HepG2 (cell line): ENCODE measurements around the gene IL1RAP. TPM values are rescaled to one million over a fixed set of nuclear protein-coding genes. Genes with fewer than 3 reads are reported as not detected.

Experiments
- HNRNPUL1 ChIP-seq: fragments of 200-400 bp; formaldehyde crosslinking; IDR thresholded peaks from 2 replicates; pipeline ENCODE4 v1.6.1; 2017; ENCODE audit warnings: low read depth, mild to moderate bottlenecking, low read length, moderate library complexity
- JUN ChIP-seq: sonication (generic); formaldehyde crosslinking; IDR thresholded peaks from 2 replicates; pipeline ENCODE4 v1.4.0; 2020; ENCODE audit warnings: mild to moderate bottlenecking, missing genetic modification reagents
- MNT ChIP-seq: fragments of 450-650 bp; IDR thresholded peaks from 2 replicates; pipeline ENCODE4 v1.6.1; 2016
- PHB2 ChIP-seq: fragments of 450-650 bp; IDR thresholded peaks from 2 replicates; pipeline ENCODE4 v1.6.1; 2018; ENCODE audit not compliant: partially characterized antibody
- PTBP1 ChIP-seq: fragments of 200-400 bp; formaldehyde crosslinking; IDR thresholded peaks from 2 replicates; pipeline ENCODE4 v1.6.1; 2018; ENCODE audit warnings: low read length, low read depth; ENCODE audit not compliant: poor library complexity, severe bottlenecking
- TERF1 ChIP-seq: sonication (generic); formaldehyde crosslinking; IDR thresholded peaks from 2 replicates; pipeline ENCODE4 v1.8.0; 2022; ENCODE audit warnings: mild to moderate bottlenecking, missing genetic modification reagents, moderate library complexity
- ZKSCAN5 ChIP-seq: sonication (generic); formaldehyde crosslinking; IDR thresholded peaks from 2 replicates; pipeline ENCODE4 v1.5.1; 2020; ENCODE audit warnings: mild to moderate bottlenecking, missing genetic modification reagents
- ZNF382 ChIP-seq: sonication (generic); formaldehyde crosslinking; IDR thresholded peaks from 2 replicates; pipeline ENCODE4 v1.5.0; 2020; ENCODE audit warnings: missing genetic modification reagents, mild to moderate bottlenecking, borderline replicate concordance
- ZNF556 ChIP-seq: sonication (generic); formaldehyde crosslinking; IDR thresholded peaks from 2 replicates; pipeline ENCODE4 v1.4.0; 2020; ENCODE audit warnings: mild to moderate bottlenecking, missing genetic modification reagents, borderline replicate concordance
- ZNF577 ChIP-seq: sonication (generic); formaldehyde crosslinking; IDR thresholded peaks from 2 replicates; pipeline ENCODE4 v1.4.0; 2020; ENCODE audit warnings: mild to moderate bottlenecking, low read depth, missing genetic modification reagents, borderline replicate concordance
- ZSCAN30 ChIP-seq: sonication (generic); formaldehyde crosslinking; IDR thresholded peaks from 2 replicates; pipeline ENCODE4 v1.5.0; 2020; ENCODE audit warnings: mild to moderate bottlenecking, missing genetic modification reagents
- polyA plus RNA-seq, 8 experiments: library from polyadenylated mRNA; depleted of rRNA in 3 of 8; stranded (reverse) in 7 of 8; unstranded in 1 of 8; fragments of >200 nt; fragmentation: Illumina TruSeq in 4 of 8; extraction: Trizol in 4 of 8; gene quantifications; 2 replicates each; pipeline versions ENCODE4 v1.2.1 to v1.2.3, GENCODE V29; 2011 to 2016; ENCODE audit warnings: low read depth in 4 of 8, missing spikeins in 1 of 8, mixed read lengths in 1 of 8; ENCODE audit not compliant: insufficient read depth in 1 of 8
- total RNA-seq, 5 experiments: library from RNA; depleted of rRNA; stranded (reverse); fragments of >200 nt; fragmentation: Illumina TruSeq; extraction: Trizol; gene quantifications; 2 replicates each; pipeline ENCODE4 v1.2.3, GENCODE V29; 2016; ENCODE audit warnings: low read depth in 1 of 5
- TF ChIP-seq, protein P1 (sequence below): sonication (generic); formaldehyde crosslinking; IDR thresholded peaks from 2 replicates; pipeline ENCODE4 v1.4.0; 2020; ENCODE audit warnings: mild to moderate bottlenecking, missing genetic modification reagents
- TF ChIP-seq, protein P2 (sequence below): IDR thresholded peaks from 2 replicates; pipeline ENCODE4 v1.6.1; 2016; ENCODE audit warnings: missing genetic modification reagents, missing compliant biosample characterization
- TF ChIP-seq, protein P3 (sequence below): sonication (generic); formaldehyde crosslinking; IDR thresholded peaks from 2 replicates; pipeline ENCODE4 v1.8.1; 2023; ENCODE audit warnings: mild to moderate bottlenecking, moderate library complexity, missing genetic modification reagents

The IL1RAP gene
- total and polyA plus RNA-seq, 2 of the 13 experiments (the other 11 are each of a cell fraction or from before 2014, with no cell fraction given): 18.3 to 54.9 TPM

- TF ChIP-seq, protein P1, sequence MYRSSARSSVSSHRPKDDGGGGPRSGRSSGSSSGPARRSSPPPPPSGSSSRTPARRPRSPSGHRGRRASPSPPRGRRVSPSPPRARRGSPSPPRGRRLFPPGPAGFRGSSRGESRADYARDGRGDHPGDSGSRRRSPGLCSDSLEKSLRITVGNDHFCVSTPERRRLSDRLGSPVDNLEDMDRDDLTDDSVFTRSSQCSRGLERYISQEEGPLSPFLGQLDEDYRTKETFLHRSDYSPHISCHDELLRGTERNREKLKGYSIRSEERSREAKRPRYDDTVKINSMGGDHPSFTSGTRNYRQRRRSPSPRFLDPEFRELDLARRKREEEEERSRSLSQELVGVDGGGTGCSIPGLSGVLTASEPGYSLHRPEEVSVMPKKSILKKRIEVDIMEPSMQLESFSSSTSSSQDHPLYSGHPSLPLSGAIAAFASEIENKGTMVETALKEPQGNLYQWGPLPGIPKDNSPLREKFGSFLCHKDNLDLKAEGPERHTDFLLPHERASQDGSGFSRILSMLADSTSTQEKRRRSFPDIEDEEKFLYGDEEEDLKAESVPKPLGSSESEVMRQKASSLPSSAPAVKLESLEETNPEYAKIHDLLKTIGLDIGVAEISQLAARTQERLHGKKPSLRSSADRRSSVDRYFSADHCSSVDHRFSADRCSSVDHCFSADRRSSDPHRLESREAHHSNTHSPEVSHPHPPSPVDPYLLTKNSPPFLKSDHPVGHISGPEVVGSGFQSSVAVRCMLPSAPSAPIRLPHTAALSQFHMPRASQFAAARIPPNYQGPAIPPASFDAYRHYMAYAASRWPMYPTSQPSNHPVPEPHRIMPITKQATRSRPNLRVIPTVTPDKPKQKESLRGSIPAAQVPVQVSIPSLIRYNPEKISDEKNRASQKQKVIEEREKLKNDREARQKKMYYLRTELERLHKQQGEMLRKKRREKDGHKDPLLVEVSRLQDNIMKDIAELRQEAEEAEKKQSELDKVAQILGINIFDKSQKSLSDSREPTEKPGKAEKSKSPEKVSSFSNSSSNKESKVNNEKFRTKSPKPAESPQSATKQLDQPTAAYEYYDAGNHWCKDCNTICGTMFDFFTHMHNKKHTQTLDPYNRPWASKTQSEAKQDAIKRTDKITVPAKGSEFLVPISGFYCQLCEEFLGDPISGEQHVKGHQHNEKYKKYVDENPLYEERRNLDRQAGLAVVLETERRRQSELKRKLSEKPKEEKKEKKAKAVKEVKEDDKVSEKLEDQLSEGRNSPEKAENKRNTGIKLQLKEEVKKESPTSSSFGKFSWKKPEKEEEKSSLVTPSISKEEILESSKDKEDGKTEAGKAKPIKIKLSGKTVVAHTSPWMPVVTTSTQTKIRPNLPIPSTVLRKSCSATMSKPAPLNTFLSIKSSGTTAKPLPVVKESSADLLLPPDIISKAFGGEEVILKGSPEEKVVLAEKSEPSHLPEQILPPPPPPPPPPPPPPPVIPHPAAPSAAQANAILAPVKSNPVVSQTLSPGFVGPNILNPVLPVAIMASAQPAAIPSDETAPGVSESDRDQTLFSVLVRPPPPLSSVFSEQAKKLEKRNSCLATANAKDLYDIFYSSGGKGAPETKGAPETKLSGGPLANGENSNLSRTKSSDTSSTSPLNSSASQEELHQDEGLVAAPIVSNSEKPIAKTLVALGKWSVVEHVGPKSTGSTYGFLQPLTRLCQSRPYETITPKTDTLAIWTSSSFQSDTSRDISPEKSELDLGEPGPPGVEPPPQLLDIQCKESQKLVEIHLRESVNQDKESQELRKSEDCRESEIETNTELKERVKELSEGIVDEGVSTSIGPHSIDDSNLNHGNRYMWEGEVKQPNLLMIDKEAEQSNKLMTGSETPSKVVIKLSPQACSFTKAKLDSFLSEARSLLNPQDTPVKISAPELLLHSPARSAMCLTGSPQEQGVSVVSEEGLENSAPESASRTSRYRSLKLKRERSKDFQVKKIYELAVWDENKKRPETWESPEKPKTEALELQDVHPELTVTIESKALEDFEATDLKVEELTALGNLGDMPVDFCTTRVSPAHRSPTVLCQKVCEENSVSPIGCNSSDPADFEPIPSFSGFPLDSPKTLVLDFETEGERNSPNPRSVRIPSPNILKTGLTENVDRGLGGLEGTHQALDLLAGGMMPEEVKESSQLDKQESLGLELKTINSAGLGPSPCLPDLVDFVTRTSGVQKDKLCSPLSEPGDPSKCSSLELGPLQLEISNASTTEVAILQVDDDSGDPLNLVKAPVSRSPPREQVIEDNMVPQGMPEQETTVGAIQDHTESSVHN (CRISPR knock-in tag): no peak
- TF ChIP-seq HNRNPUL1 (no peak), PTBP1 (no peak), ZNF556 (CRISPR knock-in tag) (no peak; the same call in 1 of the 2 replicates), ZSCAN30 (CRISPR knock-in tag) (no peak), MNT (no peak), TERF1 (CRISPR knock-in tag) (no peak), ZNF577 (CRISPR knock-in tag) (no peak), JUN (CRISPR knock-in tag) (no peak; the same call in 1 of the 2 replicates), PHB2 (no peak), ZNF382 (CRISPR knock-in tag) (no peak), ZKSCAN5 (CRISPR knock-in tag) (no peak)
- TF ChIP-seq, protein P2, sequence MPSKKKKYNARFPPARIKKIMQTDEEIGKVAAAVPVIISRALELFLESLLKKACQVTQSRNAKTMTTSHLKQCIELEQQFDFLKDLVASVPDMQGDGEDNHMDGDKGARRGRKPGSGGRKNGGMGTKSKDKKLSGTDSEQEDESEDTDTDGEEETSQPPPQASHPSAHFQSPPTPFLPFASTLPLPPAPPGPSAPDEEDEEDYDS: peak; percentile 78
- TF ChIP-seq, protein P3, sequence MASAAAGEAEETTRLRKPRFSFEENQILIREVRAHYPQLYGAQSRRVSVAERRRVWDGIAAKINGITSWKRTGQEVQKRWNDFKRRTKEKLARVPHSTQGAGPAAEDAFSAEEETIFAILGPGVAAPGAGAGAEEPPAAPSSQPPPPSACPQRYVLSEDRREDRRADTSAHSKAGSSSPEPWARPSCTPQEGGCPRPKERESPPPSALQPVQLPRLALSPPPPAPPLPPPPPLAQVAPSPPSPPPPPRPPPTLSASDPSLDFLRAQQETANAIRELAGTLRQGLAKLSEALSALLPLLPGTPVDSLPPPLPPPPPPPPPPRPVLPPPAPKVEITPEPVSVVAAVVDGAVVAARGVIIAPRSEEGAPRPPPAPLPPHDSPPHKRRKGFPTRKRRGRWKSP (CRISPR knock-in tag): peak; percentile 97
Measured at GRCh38 chr3:190513409-190514370, at the start of gene IL1RAP (continued).
